Hematopoietic multipotent progenitor cell treated with erythropoietin and hydrocortisone succinate and interleukin-3 and kit ligand, for 6 days (in vitro differentiated cells): ENCODE results near the gene SMARCB1.

Experiments used
- DNase-seq: peaks from one replicate; pipeline ENCODE4 v3.0.0-alpha.2; 2015

The SMARCB1 gene

DNA sequence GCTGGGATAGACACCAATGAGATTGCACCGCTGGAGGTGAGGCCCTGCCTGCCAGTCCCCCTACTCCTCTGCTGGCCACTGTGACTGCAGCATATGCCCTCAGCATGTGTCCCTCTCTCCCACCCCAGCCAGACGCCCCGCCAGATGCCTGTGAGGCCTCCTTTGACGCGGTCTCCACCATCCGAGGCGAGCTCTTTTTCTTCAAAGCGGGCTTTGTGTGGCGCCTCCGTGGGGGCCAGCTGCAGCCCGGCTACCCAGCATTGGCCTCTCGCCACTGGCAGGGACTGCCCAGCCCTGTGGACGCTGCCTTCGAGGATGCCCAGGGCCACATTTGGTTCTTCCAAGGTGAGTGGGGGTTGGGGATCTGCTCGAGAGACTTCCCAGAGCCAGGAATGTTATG, 5.7 kb upstream of the SMARCB1 start:
- DNase-seq, result no peak

DNA sequence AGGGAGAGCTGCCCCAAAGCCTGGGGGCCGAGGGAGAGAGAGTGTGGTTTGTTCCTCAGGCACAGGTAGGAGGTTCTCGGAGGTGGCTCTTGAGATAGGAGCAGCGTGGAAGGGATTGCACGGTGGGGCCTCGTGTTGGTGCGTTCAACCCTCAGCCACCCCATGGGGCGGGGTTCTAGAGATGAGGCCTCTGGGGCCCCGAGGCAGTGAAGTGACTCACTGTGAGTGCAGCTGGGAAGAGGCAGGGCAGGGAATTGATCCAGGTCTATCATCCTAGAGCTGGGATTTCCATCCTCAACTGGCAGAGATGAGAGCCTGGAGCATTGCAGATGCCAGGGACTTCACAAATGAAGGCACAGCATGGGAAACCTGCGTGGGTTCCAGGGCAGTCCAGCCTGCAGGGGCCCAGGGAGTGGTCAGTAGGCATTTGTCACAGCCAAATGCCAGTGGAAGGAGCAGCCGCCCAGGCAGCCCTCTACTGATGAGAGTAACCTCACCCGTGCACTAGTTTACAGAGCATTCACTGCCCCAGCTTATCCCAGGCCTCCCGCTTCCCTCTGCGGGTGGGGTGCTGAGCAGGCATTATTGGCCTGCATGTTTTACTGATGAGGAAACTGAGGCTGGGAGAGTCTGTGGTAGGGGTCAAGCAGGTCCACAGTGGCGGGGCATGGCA, 5.1 kb upstream of the SMARCB1 start:
- DNase-seq, result no peak

DNA sequence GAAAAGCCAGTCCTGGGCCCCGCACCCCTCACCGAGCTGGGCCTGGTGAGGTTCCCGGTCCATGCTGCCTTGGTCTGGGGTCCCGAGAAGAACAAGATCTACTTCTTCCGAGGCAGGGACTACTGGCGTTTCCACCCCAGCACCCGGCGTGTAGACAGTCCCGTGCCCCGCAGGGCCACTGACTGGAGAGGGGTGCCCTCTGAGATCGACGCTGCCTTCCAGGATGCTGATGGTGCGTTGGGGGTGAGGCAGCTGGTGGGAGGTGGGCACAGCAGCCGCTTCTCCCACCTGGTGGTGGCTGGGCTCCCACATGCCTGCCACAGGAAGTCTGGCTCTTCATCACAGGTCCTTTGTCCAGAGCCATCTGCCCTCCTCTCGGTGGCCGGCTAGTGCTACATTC, 4.5 kb upstream of the SMARCB1 start:
- no peak for DNase-seq

DNA sequence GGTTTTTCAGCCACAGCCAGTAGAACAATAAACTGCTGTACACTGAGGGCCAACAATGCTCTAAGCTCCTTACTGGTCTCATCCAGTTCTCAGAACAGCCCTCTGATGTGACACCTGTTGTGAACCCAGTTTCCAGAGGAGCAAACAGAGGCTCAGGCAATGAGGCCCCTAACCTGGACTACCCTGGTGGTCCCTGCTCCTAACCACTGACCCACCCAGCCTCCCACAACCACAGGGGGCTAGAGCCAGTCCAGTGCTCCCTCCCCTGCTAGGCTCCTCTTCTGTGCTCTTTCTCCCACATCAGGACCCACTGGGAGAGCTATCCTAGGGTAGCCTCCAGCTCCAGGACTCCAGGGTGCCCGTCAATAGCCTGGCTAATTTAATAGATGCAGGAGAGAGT, 4.1 kb upstream of the SMARCB1 start:
- DNase-seq, result no peak

DNA sequence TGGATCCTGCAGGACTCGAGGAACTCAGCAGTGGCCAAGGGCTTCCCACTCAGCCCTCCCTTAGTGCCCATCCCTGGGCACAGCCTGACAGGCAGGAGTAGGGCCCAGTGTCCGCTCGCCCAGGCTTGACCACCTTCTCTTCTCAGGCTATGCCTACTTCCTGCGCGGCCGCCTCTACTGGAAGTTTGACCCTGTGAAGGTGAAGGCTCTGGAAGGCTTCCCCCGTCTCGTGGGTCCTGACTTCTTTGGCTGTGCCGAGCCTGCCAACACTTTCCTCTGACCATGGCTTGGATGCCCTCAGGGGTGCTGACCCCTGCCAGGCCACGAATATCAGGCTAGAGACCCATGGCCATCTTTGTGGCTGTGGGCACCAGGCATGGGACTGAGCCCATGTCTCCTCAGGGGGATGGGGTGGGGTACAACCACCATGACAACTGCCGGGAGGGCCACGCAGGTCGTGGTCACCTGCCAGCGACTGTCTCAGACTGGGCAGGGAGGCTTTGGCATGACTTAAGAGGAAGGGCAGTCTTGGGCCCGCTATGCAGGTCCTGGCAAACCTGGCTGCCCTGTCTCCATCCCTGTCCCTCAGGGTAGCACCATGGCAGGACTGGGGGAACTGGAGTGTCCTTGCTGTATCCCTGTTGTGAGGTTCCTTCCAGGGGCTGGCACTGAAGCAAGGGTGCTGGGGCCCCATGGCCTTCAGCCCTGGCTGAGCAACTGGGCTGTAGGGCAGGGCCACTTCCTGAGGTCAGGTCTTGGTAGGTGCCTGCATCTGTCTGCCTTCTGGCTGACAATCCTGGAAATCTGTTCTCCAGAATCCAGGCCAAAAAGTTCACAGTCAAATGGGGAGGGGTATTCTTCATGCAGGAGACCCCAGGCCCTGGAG, 3.3 kb upstream of the SMARCB1 start:
- no peak for DNase-seq

DNA sequence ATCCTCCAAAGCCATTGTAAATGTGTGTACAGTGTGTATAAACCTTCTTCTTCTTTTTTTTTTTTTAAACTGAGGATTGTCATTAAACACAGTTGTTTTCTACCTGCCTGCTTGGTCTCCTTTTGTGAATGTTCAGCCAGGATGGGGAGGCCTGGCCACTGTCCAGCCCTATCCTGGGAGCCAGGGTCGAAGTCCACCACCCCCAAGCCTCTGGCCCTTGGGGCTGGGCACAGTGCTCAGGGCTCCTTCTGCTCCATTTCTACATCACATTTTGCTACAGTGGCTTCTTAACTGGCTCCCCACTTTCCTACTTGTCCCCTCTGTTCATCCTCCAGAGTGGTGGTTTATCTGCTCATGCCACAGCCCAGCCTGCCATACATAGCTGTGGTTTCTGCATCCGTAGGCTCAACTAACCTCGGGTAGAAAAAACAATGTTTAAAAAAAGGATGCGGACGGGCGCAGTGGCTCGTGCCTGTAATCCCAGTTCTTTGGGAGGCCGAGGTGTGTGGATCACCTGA, 2.5 kb upstream of the SMARCB1 start:
- peak; percentile 73 for DNase-seq

DNA sequence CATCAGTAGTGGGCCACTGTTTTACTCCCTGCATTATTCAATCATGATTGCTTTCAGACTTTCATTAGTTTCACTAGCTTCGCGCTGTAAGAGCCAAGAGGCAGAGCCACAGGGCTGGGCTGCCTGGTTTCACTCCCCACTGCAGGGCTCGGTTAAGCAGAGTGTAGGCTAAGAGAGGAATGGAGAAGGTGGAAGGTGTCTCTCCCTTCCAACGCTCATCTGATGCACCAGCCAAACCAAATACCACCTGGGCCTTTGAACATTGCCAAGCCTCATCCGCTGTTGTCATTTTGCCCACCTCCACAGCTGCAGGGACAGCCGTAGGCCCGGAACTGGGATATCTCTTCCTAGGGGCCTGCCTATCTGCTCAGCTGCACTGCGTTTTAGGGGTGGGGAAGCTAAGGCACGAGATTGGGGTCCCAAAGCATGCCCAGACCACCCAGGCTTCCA, 480 bp upstream of the SMARCB1 start:
- DNase-seq, result no peak

DNA sequence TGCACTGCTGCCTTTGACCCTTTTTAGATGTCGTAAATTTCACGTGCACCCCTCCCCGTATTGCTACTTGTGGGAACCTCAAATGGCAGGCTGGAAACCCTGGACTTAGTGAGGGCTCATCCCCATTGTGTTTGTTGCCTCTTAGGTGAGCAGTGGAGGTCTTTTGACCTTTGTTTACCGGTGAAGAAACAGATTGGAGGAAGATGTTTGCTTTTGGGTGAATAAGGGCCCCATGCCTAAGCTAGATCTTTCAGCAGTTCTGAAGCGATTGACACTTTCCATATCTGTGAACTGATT, 782 bp downstream of the SMARCB1 start:
- DNase-seq, result no peak

DNA sequence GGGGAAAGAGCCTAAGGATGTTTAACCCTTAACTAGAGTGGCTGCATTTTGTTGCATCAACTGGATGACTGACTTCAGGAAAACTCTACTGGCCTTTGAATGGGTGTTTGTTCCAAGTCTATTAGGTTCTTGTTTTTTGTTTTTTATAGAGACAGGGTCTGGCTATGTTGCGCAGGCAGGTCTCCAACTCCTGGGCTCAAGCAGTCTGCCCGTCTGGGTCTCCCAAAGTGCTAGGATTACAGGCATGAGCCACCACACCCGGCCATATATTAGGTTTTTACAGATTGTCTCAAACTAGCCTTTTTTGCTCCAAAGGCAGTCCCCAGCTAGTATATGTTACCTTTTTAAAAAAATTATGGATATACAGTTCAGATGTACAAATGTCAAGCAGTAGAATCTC, 1.1 kb downstream of the SMARCB1 start:
- DNase-seq, result no peak

DNA sequence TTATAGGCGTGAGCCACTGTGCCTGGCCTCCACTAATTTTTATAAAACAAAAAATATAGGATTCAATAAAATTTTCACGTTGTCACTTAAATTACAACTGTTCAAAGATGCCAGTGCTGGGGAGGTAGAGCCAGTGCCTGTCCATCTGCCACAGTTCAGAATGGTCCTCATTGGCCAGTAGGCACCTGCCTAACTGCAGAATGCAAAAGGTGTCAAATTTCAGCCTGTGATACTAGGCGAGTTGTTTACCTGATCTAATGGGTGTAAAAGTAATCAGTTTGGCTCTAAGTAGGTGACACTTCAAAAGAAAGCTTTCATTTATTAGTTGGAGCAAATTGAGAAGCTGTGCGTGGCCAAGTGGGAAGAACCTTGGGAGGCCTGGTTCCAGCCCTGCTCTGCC, 2.4 kb downstream of the SMARCB1 start:
- DNase-seq, result no peak

DNA sequence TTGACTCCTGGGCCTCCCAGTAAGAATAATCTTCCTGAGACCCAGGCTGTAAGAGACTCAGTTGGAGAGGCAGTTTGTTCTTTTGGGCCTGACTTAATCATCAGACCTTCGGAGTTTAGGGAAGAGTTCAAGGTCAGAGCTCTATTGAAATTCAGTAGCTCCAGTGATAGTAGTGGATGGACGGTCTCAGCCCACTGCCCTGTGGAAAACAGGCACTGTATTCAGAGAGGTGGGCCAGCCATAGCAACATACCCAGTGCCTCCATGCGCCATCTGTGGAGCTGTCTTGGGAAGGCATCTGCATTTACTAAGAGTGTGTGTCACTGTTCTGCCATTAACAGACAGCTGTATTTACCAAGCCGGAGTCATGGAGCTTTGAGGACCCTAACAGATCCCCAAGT, 2.9 kb downstream of the SMARCB1 start:
- DNase-seq, result peak; percentile 39

DNA sequence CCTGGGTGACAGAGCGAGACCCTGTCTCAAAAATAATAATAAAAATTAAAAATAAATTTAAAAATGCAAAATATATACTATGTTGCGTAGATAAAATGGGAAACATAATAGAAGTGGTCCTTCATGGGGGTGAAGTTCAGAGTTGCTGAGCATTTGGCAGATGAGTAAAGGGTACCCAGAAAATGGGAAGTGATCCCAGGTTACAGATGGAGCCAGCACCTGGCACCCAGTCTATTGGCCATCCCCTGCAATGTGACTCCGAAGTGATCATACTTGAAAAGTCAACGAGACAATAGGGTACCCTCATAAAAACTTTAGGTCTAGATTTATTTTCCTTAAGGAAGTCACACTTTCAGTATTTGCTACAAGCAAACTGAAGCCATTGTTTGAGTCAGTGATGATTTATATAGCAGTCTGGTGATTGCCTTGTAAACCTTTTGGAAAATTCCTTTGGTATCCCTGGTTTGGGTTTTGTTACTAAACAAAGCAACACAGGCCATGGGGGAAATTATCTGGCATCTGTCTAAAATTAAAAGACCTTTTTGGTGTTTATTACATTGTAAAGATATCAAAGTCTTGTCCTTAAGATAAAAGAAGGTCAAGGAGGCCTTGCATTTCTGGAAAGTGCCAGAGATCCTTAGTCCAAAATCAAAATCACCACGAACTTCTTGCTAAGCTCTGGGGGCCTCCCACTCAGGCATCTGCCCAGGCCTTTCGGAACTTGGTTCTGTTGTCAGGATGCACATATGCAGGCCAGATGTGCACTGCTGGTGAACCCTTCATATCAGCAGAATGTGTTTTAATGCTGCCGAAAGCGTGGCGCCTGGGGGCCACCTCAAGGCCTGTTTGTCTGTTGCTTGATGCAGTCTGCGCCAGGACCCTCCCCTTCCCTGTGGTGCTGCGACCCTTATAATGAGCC, 4.3 kb downstream of the SMARCB1 start:
- no peak for DNase-seq

DNA sequence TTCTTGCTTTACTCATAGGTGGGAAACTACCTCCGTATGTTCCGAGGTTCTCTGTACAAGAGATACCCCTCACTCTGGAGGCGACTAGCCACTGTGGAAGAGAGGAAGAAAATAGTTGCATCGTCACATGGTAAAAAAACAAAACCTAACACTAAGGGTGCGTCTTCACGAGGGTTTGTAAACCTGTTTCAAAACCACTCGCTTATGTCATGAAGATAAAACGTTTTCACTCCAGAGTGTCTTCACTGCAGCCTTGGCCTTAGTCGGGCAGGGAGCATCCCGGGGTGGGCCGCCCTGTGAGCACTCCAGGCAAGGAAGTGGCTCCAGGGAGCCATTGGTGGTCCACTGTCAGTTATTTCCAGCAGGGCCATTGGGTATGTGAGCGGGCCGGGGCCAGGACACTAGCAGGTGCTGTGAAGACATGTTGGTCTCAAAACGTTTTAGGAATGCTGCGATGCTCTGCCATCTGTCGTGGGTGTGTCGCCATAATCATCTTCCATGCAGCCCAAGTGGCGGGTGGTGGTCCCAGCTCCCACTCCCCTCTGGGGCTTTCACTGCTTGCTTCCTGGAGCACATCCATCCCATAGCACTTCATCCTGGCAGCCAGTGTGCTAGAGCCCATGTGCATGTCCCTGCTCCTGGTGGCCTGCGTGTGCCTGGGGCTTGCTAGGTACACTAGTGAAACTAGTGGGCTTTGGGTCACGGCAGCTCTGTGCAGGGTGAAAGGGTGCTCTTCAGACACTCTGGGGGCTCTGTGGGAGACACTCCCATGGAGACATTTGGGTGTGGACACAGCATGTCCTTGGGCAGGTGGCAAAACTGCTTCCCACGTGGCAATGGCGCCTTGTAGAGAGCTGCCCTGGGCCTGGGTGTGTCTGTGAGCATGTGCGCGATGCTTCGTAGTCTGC, 5.2 kb downstream of the SMARCB1 start:
- DNase-seq, result no peak

DNA sequence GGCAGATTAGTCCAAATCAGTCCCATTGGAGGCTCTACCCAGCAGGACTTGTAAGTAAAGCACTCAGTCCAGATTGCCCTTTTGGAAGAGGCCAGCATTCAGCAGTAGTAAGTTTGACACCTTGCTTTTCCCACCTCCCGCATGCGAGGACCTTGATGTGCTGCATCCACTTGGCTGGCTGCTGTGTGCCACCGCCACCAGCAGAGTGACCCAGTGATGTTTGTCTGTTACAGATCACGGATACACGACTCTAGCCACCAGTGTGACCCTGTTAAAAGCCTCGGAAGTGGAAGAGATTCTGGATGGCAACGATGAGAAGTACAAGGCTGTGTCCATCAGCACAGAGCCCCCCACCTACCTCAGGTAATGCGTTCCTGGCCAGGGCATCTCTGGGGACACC, 6.6 kb downstream of the SMARCB1 start:
- no peak for DNase-seq

DNA sequence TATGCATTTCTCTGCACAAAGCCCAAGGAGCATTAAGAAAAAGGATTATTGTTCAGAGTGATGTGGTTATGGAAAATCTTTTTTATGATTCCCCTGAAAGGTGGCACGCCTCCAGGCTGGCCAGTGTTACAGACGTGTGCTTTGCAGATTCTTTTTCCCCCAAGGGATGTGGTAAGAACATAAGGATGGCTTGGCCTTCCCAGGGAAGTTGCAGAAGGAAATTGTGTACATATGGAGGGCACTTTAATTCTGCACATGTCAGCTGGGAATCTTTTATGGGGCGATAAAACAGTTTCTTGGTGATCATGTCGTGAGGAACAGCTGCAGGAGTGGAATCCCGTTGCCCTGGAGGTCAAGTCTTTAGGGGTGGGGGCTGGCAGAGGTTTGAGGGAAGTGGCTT, 9.7 kb downstream of the SMARCB1 start:
- no peak for DNase-seq

DNA sequence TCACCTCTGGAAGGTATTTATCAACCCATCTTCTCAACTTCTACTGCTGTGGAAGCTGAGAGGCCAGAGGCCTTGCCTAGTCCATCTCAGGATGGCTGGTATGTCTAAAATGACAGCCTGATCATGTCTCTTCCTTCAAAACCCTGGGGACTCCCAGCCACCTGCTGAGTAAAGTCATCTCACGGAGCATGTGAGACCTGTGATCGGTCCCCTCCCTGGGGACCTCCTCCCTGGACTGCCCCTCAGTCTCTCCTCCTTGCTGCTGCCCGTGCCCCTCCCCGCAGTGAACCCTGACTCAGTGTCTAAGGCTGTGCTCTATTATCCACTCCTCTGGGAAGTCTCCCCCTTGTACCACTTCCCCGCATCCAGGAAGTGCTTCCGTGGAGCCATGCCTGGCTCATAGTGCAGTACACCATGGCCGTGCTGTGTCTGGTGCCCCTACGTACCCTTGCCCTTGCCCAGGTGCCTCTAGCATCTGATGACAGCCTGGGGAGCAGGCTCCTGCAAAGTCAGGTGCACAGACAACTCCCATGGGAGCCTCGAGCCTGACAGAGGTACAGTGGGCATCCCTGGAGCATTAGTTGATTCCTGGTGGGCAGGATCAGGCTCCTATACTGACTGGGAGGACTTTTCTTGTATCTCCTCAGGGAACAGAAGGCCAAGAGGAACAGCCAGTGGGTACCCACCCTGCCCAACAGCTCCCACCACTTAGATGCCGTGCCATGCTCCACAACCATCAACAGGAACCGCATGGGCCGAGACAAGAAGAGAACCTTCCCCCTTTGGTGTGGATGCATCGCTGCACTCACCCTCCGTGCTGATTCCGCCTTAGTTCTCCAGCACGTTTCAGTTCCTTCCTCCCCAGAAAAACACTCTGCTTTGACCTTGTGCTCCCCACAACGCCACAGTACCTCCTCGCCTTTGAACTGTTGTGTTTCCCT, 13.8 kb downstream of the SMARCB1 start:
- no peak for DNase-seq

DNA sequence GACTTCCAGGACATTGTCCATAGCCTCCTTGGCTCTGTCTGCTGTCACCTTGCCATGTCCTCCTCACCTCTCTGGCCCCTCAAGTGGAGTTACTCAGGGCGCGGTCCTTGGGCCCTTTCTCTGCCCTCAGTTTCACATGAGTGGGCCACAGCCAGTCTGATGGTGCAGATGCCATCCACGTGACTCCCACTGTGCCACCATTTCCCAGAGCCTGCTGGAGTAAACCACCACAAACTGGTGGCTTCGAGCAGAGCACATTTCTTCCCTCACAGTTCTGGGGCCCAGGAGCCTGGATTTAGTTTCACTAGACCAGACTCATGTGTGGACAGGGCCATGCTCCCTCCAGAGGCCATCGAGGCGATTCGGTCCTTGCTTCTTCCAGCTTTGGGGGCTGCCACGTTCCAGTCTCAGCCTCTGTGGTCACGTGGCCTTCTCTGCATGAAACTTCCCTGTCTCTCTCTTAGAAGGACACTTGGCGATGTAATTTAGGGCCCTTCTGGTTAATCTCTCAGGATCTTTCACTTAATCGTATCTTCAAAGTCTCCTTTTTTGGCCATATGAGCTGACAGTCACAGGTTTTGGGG, 14.6 kb downstream of the SMARCB1 start:
- DNase-seq, result no peak

DNA sequence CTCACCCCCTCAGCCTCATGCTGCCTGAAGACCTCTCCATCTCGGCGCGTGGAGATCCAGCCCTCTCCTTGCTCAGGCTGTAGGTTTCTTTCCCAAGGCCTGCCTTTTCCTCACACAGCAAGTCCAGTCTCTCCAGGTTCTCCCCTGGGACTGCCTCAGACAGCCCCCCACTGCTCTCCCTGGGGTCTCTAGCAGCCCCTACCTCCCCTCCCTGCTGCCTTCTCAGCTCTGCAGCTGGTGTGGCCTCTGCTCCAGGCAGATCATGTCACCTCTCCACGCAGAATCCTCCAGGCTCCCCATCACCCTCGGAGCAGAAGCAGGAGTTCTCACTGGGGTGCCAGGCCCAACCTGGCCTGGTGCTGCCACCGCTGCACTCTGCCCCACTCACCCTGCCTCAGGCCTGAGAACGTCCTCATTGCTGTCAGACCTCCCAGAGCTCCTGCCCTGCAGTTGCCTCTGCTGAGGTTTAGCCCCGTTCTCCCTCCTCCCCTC, 15.2 kb downstream of the SMARCB1 start:
- no peak for DNase-seq

DNA sequence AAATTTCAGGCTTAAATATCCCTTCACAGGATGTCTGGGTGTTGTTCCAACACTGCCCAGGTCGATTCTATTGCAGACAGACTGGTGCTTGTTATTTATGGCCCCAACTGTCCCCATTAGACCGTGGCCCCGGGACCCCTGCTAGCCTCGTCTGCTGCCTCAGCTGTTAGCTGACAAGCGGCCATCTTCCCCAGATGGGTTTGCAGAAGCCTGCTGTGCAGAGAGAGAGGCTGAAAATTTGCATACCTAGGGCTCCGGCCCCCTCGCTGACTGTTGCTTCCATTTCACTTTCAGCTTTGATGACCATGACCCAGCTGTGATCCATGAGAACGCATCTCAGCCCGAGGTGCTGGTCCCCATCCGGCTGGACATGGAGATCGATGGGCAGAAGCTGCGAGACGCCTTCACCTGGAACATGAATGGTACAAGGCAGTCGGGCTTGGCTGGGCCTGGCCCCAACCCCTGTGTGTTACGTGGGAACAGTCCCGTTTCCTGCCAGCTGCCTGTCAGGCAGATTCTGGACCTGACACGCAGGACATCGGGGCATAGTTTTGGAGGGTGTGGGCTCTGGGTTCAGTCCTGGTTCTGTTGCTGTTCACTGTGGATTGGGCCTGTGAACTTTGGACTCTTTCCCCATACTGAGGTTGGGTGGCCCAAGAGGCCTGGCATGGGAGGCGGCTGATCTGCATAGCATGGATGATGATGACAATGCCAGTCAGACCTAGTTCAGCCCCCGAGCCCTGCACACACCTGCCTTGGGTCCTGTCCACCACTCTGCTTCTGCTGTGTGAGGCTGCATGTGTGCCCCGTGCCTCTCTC, 16.4 kb downstream of the SMARCB1 start:
- DNase-seq, result no peak
